Stomach (tissue), 9 donors: Measurements from ENCODE around the gene XXYLT1. TPM values are rescaled to one million over a fixed set of nuclear protein-coding genes. Genes with fewer than 3 reads are reported as not detected.

Source experiments
- DNase-seq, 2 donors: peaks; one replicate each; pipeline versions ENCODE4 v3.0.0 to v3.0.0-alpha.2; 2013 to 2019
- H3K27ac ChIP-seq, 5 donors: fragments of 200-600 bp in 4 of 5; sonication (generic) in 4 of 5; one replicate each; pipeline ENCODE4 v1.5.1; 2013 to 2019; ENCODE audit warnings: mild to moderate bottlenecking in 1 of 5, moderate library complexity in 1 of 5
- H3K27me3 ChIP-seq, 3 donors: fragments of 200-600 bp; sonication (generic); one replicate each; pipeline ENCODE4 v1.5.1; 2017 to 2019; ENCODE audit warnings: mixed run types in 1 of 3
- H3K36me3 ChIP-seq, 4 donors: fragments of 200-600 bp; sonication (generic); 1 replicate in 3 of 4; 2 replicates in 1 of 4; pipeline ENCODE4 v1.5.1; 2016 to 2019
- H3K4me1 ChIP-seq, 4 donors: fragments of 200-600 bp; sonication (generic); one replicate each; pipeline ENCODE4 v1.5.1; 2016 to 2019
- H3K4me3 ChIP-seq, 4 donors: fragments of 200-600 bp; sonication (generic) in 3 of 4; one replicate each; pipeline ENCODE4 v1.5.1; 2016 to 2019; ENCODE audit warnings: mild to moderate bottlenecking in 1 of 4
- H3K9me3 ChIP-seq, 4 donors: fragments of 200-600 bp; sonication (generic); one replicate each; pipeline ENCODE4 v1.5.1; 2016 to 2019
- CTCF ChIP-seq, 7 experiments: fragments of 450-650 bp in 4 of 7; fragments of 200-600 bp in 3 of 7; sonication (generic) in 3 of 7; IDR thresholded peaks; one replicate each; pipeline ENCODE4 v1.5.1; 2016 to 2019; ENCODE audit warnings: antibody characterized with exemption in 7 of 7, control low read depth in 2 of 7, mild to moderate bottlenecking in 1 of 7
- EP300 ChIP-seq: sonication (generic); formaldehyde crosslinking; IDR thresholded peaks from one replicate; pipeline ENCODE4 v1.6.1; 2017; ENCODE audit warnings: antibody characterized with exemption
- POLR2A ChIP-seq, 4 donors: fragments of 450-650 bp; IDR thresholded peaks; one replicate each; pipeline ENCODE4 v1.6.1; 2016; ENCODE audit warnings: antibody characterized with exemption in 4 of 4, control low read depth in 2 of 4, mild to moderate bottlenecking in 1 of 4, moderate library complexity in 1 of 4
- POLR2AphosphoS5 ChIP-seq, 3 donors: sonication (generic); formaldehyde crosslinking; IDR thresholded peaks; one replicate each; pipeline ENCODE4 v1.6.1; 2016; ENCODE audit warnings: antibody characterized with exemption in 3 of 3
- WGBS, 5 donors: extraction: QIAGEN DNeasy Blood & Tissue Kit in 3 of 5; methylation state at CpG; one replicate each; pipeline versions ENCODE4 v1.1.5 to v1.1.7; 2013 to 2018; 5-methylcytosine and 5-hydroxymethylcytosine counted together
- intact Hi-C: fragments of 100-400 bp; cut with DNase I; formaldehyde crosslinking; loops from one replicate; pipeline ENCODE4 v1.15.1; 2023; ENCODE audit warnings: low total_unique reads
- polyA plus RNA-seq, 3 donors: library from polyadenylated mRNA; stranded (reverse); fragments of 200-250 nt; gene quantifications; one replicate each; pipeline ENCODE4 v1.2.3, GENCODE V29; 2013
- total RNA-seq, 5 donors: library from RNA; depleted of rRNA; stranded (reverse); fragments of >200 nt; gene quantifications; one replicate each; pipeline versions ENCODE4 v1.1.0 to v1.2.3, GENCODE V29; 2014 to 2016
- donor health status: healthy with polysubstance abuse.
- donor health status: Bipolar disorder and iron deficiency.
- donor health status: healthy.

XXYLT1 gene
- total and polyA plus RNA-seq, 8 donors: 2.1 to 41.5 (median 11.4) TPM; not detected in 1

- H3K9me3 ChIP-seq: no peaks in the 10 kb centered on the region
- peak in 1 of 2 donors; percentile 36 for DNase-seq
- intact Hi-C loops: no loop called here
- peak overlapping the region; percentile 23 to 83 (median 73) for H3K27ac ChIP-seq
- 64 to 82% (median 70%) methylated on average over 6 of the region's 6 CpGs for WGBS, 5 donors
- no peak overlapping the region for H3K4me3 ChIP-seq
- no peaks in the 10 kb centered on the region for H3K36me3 ChIP-seq
- H3K27me3 ChIP-seq: no peaks in the 10 kb centered on the region
- H3K4me1 ChIP-seq: peaks cover 33 to 64% (median 51%) of the 10 kb centered on the region in 4 donors
- TF ChIP-seq POLR2AphosphoS5 (IDR thresholded peaks at IDR 0.05) (no peak), CTCF (IDR thresholded peaks at IDR 0.05) (no peak), EP300 (no peak), POLR2A (IDR thresholded peaks at IDR 0.05) (no peak)
These were observed 111.2 kb downstream of the XXYLT1 start for GRCh38 chr3:195159814-195160165.

- no peaks in the 10 kb centered on the region for H3K9me3 ChIP-seq
- WGBS, 5 donors: 84 to 93% (median 91%) methylated on average over 7 to 10 of the region's 10 CpGs
- DNase-seq: no peak
- H3K27ac ChIP-seq: peak overlapping the region; percentile 23 to 83 (median 73)
- peaks cover 38 to 70% (median 56%) of the 10 kb centered on the region in 4 donors for H3K4me1 ChIP-seq
- TF ChIP-seq POLR2AphosphoS5 (IDR thresholded peaks at IDR 0.05) (no peak), CTCF (IDR thresholded peaks at IDR 0.05) (no peak), EP300 (no peak), POLR2A (IDR thresholded peaks at IDR 0.05) (no peak)
- no peak overlapping the region for H3K4me3 ChIP-seq
- H3K27me3 ChIP-seq: no peaks in the 10 kb centered on the region
- intact Hi-C loops: no loop called here
- no peaks in the 10 kb centered on the region for H3K36me3 ChIP-seq
These were observed 111.7 kb downstream of the XXYLT1 start for GRCh38 chr3:195159117-195159813.

- Histone ChIP-seq H3K4me1 (peaks cover 60 to 86% (median 75%) of the 10 kb centered on the region in 4 donors), H3K36me3 (no peaks in the 10 kb centered on the region), H3K9me3 (no peaks in the 10 kb centered on the region), H3K27me3 (no peaks in the 10 kb centered on the region), H3K4me3 (no peak overlapping the region), H3K27ac (peak overlapping the region in 4 of 5 donors; percentile 86 to 92 (median 88))
- TF ChIP-seq POLR2AphosphoS5 (IDR thresholded peaks at IDR 0.05) (no peak), POLR2A (IDR thresholded peaks at IDR 0.05) (no peak), EP300 (no peak), CTCF (IDR thresholded peaks at IDR 0.05) (no peak)
- intact Hi-C loops: no loop called here
- 74 to 92% (median 88%) methylated on average over 17 to 20 of the region's 20 CpGs for WGBS, 5 donors
- no peak for DNase-seq
These were observed 114.6 kb downstream of the XXYLT1 start for GRCh38 chr3:195156286-195156890.

GRCh38 chr3:195155570-195156241 is 115.3 kb downstream of the XXYLT1 start:
- TF ChIP-seq POLR2A (IDR thresholded peaks at IDR 0.05): no peak
- no peak for TF ChIP-seq EP300
- no peak for TF ChIP-seq POLR2AphosphoS5 (IDR thresholded peaks at IDR 0.05)
- TF ChIP-seq CTCF (IDR thresholded peaks at IDR 0.05): no peak
- Histone ChIP-seq H3K27ac (peak overlapping the region; percentile 84 to 92 (median 87)), H3K9me3 (no peaks in the 10 kb centered on the region), H3K36me3 (no peaks in the 10 kb centered on the region), H3K4me3 (peak overlapping the region in 1 of 4 donors; percentile 25), H3K4me1 (peaks cover 60 to 89% (median 78%) of the 10 kb centered on the region in 4 donors), H3K27me3 (no peaks in the 10 kb centered on the region)
- DNase-seq: peak in 1 of 2 donors; percentile 53
- WGBS, 5 donors: 56 to 74% (median 70%) methylated on average over 17 of the region's 17 CpGs
- intact Hi-C loops: no loop called here
